GM21381 (cell line): ENCODE measurements around the gene CCT6A.
A peak's percentile ranks its signal among the peaks of the same experiment; 100 is the strongest.
"Not testable (repeated sequence)": the region's sequence is repeated elsewhere in the genome, so short reads cannot be mapped to it uniquely, and the experiment has no call there.

Experiments used
- ATAC-seq: cut with Tn5 transposase; IDR thresholded peaks from one replicate; pipeline ENCODE4 v1.9.1; 2021; ENCODE audit warnings: mild to moderate bottlenecking, moderate library complexity; ENCODE audit not compliant: unreplicated experiment

CCT6A gene

GRCh38 chr7:56048763-56049162 is 2.8 kb upstream of the CCT6A start:
- not testable (repeated sequence) for ATAC-seq

- no peak for ATAC-seq
Measured at GRCh38 chr7:56051053-56051338, 569 bp upstream of the CCT6A start.

DNA sequence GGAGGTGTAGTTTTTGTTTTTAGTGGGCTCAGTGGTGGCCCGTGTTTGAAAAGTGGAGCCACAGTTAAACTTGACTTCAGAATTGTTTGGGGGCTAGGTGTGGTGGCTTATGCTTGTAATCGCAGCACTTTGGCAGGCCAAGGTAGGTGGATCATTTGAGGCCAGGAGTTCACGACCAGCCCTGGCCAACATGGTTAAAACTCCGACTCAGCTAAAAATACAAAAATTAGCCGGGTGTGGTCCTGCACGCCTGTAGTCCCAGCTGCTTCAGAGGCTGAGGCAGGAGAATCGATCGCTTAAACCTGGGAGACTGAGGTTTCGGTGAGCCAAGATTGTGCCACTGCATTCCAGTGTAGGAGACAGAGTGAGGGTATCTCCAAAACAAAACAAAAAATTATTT is 1.8 kb downstream of the CCT6A start:
- no peak for ATAC-seq

DNA sequence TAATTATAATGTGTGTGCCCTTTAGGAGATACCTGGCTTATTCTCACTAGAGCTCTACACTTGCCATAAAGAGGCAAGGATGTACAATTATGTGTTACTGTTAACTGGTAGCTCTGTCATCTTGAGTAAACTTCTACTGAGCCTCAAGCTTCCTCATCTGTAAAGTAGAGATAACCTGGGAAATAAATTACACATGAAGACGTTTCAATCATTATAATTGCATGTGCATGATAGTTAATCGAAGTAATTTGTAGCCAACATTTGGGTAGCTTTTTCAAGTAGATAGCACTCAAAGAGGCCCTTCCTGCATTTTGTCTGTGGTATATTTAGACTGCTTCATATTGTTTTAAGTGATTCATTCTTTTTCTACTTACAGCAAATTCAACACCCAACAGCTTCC is 2.4 kb downstream of the CCT6A start:
- ATAC-seq: no peak

DNA sequence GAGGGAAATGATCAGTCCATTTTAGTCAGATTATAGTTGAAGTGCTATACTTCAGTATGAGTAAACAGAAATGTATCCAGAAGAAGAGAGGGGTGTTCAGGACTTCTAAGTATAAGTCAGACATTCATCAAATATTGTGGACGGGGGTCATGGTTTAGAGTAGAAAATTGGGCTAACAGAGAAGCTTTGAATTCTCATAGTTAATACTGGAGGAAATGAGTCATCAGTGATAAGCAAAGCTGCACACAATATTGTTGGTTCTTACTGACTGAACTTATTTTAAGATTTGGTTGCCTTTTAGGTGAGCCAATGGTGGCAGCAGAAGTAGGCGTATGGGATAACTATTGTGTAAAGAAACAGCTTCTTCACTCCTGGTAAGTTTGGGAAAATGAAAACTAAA is 10.8 kb downstream of the CCT6A start:
- ATAC-seq: no peak

DNA sequence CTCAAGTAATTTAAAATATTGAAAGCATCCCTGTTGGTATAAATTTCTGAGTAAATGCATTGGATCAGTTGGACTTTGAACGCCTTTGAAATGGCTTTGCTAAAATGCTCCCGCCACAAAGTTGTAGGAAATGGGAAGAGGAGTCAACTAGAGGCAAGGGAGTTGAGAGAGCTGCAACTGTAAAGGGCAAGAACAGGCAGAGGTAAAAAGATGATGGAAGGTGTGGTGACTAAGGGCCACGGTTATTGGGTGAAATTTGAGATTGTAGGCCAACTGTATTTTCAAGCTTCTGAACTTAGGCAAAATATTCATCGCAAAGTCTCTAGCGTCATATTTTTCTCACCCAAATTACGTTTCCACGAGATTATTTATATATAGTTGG is 11.9 kb downstream of the CCT6A start:
- no peak for ATAC-seq

- ATAC-seq: peak; percentile 93
Measured at GRCh38 chr7:56063882-56064625, 12.5 kb downstream of the CCT6A start, which contains the start of gene SUMF2. TSS of gene SUMF2 (plus strand) at chr7:56064286. CDS start at chr7:56064312, 26 bp downstream.

DNA sequence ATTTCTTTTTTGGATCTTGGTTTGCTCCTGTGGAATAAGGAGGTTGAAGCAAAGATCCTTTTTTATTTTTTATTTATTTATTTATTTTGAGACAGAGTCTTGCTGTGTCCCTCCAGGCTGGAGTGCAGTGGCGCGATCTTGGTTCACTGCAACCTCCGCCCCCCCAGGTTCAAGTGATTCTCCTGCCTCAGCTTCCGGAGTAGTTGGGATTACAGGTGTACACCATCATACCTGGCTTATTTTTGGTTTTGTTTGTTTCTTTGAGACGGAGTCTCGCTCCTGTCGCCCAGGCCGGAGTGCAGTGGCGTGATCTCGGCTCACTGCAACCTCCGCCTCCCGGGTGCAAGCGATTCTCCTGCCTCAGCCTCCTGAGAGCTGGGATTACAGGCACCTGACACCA is 14.8 kb downstream of the CCT6A start:
- ATAC-seq: not testable (repeated sequence)

DNA sequence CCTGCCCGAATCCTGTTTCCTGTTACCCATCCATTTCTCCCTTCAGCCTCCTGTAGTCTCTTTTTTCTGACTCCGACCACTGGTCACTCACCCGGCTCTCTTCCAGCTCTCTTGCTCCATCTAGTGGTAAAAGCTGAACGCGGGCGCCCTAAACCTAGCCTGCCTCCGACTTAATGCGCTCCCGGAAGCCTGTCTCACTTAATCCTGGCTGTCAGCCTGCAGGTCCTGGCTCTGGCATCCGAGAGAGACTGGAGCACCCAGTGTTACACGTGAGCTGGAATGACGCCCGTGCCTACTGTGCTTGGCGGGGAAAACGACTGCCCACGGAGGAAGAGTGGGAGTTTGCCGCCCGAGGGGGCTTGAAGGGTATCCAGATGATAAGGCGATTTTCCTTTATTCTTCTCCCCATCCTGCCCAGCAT is 22.8 kb downstream of the CCT6A start:
- peak; percentile 91 for ATAC-seq

GRCh38 chr7:56077681-56078080 is 26.1 kb downstream of the CCT6A start:
- ATAC-seq: no peak

DNA sequence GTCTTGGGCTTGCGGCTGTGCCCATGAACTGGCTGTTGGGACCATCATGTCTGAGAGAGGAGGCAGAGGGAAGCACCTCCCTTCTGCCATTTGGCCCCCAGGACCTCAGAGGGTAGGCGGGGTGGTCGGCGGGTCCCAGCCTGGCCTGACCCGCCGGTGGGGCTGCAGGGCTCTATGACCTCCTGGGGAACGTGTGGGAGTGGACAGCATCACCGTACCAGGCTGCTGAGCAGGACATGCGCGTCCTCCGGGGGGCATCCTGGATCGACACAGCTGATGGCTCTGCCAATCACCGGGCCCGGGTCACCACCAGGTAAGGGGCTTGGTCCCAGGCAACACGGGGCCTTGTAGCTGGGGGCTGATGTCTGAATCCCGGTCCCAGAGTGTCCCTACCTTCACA is 26.6 kb downstream of the CCT6A start:
- ATAC-seq: no peak

DNA sequence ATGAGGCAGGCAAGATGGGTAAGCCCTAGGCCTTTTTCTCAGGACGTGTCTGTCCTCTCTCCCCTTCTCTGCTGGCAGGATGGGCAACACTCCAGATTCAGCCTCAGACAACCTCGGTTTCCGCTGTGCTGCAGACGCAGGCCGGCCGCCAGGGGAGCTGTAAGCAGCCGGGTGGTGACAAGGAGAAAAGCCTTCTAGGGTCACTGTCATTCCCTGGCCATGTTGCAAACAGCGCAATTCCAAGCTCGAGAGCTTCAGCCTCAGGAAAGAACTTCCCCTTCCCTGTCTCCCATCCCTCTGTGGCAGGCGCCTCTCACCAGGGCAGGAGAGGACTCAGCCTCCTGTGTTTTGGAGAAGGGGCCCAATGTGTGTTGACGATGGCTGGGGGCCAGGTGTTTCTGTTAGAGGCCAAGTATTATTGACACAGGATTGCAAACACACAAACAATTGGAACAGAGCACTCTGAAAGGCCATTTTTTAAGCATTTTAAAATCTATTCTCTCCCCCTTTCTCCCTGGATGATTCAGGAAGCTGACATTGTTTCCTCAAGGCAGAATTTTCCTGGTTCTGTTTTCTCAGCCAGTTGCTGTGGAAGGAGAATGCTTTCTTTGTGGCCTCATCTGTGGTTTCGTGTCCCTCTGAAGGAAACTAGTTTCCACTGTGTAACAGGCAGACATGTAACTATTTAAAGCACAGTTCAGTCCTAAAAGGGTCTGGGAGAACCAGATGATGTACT is 28.1 kb downstream of the CCT6A start:
- no peak for ATAC-seq

- ATAC-seq: not testable (repeated sequence)
Measured at GRCh38 chr7:56080726-56081435, 29.3 kb downstream of the CCT6A start.

GRCh38 chr7:56081626-56082340 is 30.2 kb downstream of the CCT6A start:
- no peak for ATAC-seq

DNA sequence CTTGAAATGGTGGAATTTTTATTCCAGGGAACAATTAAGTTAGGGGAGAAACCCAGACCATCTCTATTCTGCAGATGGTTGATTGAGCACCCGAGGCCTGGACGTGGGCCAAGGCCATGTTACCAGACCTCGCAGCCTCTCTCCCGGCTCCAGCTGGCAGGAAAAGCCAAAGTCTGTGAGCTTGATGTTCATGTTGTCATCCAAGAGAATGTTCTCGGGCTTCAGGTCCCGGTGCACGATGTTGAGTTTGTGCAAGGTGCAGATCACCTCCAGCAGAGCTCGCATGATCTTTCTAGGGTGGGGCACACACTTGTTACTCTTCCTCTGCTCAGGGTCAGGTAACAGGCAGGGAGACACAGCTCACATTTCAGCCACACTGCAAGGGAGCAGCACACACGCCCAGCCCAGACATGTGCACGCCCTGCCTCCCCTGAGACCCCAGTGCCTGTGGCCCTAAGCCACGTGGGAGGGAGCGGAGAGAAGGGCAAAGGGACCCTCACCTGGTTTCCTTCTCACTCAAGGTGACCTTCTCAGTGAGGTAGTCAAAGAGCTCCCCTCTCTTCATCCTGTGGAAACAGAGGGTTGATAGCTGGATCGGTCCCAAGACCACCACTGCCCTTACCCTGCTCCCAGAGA is 31.7 kb downstream of the CCT6A start:
- ATAC-seq: no peak

DNA sequence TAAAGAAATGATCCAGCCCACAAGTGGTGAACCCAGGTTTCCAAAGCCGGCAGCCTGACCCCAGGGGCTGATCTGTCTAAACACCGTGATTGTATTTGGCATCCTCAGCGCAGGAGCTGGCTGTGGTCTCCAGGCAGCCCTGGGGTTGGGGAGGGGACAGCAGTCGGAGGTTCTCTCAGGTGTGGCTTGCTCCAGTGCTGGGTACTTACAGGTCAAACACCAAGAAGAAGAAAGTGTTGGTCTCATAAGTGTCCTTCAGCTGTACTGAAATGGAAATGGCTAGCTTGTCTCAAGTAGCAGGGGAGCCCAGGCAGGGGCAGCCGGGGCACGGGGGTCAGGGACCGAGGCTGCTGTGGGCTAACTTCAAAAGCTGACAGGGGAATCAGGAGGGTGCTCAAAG is 35.2 kb downstream of the CCT6A start:
- no peak for ATAC-seq

GRCh38 chr7:56087445-56087844 is 35.9 kb downstream of the CCT6A start:
- ATAC-seq: no peak

GRCh38 chr7:56091591-56091990 is 40.0 kb downstream of the CCT6A start:
- no peak for ATAC-seq

DNA sequence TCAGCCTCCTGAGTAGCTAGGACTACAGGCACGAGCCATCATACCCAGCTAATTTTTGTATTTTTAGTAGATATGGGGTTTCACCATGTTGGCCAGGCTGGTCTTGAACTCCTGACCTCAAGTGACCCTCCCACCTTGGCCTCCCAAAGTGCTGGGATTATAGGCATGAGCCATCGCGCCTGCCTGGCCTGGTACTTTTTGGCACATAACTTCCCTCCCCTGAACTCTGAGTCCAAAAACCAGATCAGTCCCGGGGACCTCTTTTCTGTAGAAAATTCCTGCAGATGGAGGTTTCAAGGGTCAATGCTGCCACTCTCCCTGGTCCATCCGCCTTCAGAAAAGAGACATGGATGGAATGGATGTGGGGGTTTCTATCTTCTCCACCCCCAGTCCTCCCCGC is 40.8 kb downstream of the CCT6A start:
- not testable (repeated sequence) for ATAC-seq

- ATAC-seq: no peak
Measured at GRCh38 chr7:56092789-56093531, 41.4 kb downstream of the CCT6A start, which contains the start of gene PHKG1. TSS of gene PHKG1 (minus strand) at chr7:56092952. CDS start at chr7:56088941, 4,011 bp downstream.
